ENCODE results near the gene FRMD3. TPM values are rescaled to one million over a fixed set of nuclear protein-coding genes. Genes with fewer than 3 reads are reported as not detected.

Gene FRMD3
- total RNA-seq, 2 donors from 2014 or later, result 2.1 to 4.6 TPM

DNA sequence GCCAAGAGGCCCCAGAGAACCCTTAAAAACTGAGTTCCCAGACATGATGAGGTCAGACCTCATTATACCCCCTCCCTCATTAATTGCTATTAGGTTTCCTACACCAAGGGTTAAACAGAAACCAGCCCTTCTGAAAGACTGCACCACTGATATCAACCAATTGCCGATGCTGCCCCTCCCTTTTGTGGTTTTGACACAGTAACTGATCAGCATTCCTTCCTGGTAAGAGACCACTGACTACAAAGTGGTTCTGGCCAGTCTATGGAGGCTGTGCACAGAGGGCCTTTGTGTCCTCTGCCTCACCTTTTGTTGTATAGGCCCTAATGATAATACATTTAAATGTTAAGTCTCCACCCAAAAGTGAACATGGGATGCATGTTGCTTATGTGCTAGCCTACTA is 201.5 kb downstream of the FRMD3 start:
- no peaks in the 10 kb centered on the region for H3K9me3 ChIP-seq

DNA sequence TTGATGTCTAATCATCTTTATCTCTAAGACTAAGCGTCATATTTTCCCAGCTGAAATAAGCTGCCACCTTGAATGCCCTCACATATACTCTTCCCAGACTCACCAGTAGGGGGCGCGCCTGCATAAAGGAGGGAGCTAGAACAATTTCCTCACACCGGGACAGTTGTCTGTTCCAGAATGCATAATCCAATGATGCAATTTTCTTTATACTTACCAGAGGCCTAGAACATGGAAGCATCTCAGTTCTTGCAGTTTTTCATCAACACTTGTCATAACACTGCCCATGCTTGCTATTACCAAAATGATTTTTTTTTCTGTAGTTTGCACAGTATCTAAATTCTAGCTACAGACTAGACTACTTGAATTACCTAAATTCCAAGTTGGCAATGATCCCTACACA is 203.9 kb downstream of the FRMD3 start:
- Histone ChIP-seq H3K4me1 (no peaks in the 10 kb centered on the region), H3K27me3 (no peaks in the 10 kb centered on the region), H3K27ac (no peak overlapping the region), H3K9me3 (no peaks in the 10 kb centered on the region), H3K4me3 (no peak overlapping the region), H3K36me3 (replicated peaks in 1 of 2; ENCODE audit: insufficient read depth in 1 of 2, low read depth in 2 of 2) (no peaks in the 10 kb centered on the region)
- DNase-seq (peak; percentile 81 to 87 (median 84)), ATAC-seq (peak; percentile 91)
- TF ChIP-seq POLR2A (IDR thresholded peaks at IDR 0.05), result no peak
- TF ChIP-seq, protein P1, sequence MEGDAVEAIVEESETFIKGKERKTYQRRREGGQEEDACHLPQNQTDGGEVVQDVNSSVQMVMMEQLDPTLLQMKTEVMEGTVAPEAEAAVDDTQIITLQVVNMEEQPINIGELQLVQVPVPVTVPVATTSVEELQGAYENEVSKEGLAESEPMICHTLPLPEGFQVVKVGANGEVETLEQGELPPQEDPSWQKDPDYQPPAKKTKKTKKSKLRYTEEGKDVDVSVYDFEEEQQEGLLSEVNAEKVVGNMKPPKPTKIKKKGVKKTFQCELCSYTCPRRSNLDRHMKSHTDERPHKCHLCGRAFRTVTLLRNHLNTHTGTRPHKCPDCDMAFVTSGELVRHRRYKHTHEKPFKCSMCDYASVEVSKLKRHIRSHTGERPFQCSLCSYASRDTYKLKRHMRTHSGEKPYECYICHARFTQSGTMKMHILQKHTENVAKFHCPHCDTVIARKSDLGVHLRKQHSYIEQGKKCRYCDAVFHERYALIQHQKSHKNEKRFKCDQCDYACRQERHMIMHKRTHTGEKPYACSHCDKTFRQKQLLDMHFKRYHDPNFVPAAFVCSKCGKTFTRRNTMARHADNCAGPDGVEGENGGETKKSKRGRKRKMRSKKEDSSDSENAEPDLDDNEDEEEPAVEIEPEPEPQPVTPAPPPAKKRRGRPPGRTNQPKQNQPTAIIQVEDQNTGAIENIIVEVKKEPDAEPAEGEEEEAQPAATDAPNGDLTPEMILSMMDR (IDR thresholded peaks at IDR 0.05), result peak; percentile 92 to 95 (median 95)
- WGBS, 2 donors, result 0 to 3% methylated on average over 4 of the region's 4 CpGs
- intact Hi-C loops (cut with DNase I), result no loop called here

More for the DNA sequence above, 201.5 kb downstream of the FRMD3 start:
- intact Hi-C loops (cut with DNase I), result loop anchor here (5.0 kb wide), 1 partner anchor 196 kb away; no protein-coding TSS in a partner anchor
- ATAC-seq, result no peak
- Histone ChIP-seq H3K27me3 (no peaks in the 10 kb centered on the region), H3K36me3 (replicated peaks in 1 of 2; ENCODE audit: insufficient read depth in 1 of 2, low read depth in 2 of 2) (no peaks in the 10 kb centered on the region), H3K4me3 (no peak overlapping the region), H3K27ac (no peak overlapping the region), H3K4me1 (no peaks in the 10 kb centered on the region)
- DNase-seq, result no peak
- TF ChIP-seq, protein P1 (IDR thresholded peaks at IDR 0.05), result no peak
- no peak for TF ChIP-seq POLR2A (IDR thresholded peaks at IDR 0.05)
- 14 to 31% methylated on average over 1 of the region's 1 CpG for WGBS, 2 donors

GRCh38 chr9:83330207-83331196 is 207.7 kb downstream of the FRMD3 start:
- no peaks in the 10 kb centered on the region for H3K9me3 ChIP-seq
- ATAC-seq (no peak), DNase-seq (no peak)
- TF ChIP-seq, protein P1 (IDR thresholded peaks at IDR 0.05), result peak in 1 of 7 experiments; percentile 6
- no peak for TF ChIP-seq POLR2A (IDR thresholded peaks at IDR 0.05)
- no peaks in the 10 kb centered on the region for H3K27me3 ChIP-seq
- no peak overlapping the region for H3K4me3 ChIP-seq
- intact Hi-C loops (cut with DNase I), result no loop called here
- H3K27ac ChIP-seq, result no peak overlapping the region
- H3K4me1 ChIP-seq, result peaks cover 15% of the 10 kb centered on the region
- H3K36me3 ChIP-seq (replicated peaks in 1 of 2; ENCODE audit: insufficient read depth in 1 of 2, low read depth in 2 of 2), result no peaks in the 10 kb centered on the region
- WGBS, 2 donors, result 94 to 97% methylated on average over 8 of the region's 8 CpGs

DNA sequence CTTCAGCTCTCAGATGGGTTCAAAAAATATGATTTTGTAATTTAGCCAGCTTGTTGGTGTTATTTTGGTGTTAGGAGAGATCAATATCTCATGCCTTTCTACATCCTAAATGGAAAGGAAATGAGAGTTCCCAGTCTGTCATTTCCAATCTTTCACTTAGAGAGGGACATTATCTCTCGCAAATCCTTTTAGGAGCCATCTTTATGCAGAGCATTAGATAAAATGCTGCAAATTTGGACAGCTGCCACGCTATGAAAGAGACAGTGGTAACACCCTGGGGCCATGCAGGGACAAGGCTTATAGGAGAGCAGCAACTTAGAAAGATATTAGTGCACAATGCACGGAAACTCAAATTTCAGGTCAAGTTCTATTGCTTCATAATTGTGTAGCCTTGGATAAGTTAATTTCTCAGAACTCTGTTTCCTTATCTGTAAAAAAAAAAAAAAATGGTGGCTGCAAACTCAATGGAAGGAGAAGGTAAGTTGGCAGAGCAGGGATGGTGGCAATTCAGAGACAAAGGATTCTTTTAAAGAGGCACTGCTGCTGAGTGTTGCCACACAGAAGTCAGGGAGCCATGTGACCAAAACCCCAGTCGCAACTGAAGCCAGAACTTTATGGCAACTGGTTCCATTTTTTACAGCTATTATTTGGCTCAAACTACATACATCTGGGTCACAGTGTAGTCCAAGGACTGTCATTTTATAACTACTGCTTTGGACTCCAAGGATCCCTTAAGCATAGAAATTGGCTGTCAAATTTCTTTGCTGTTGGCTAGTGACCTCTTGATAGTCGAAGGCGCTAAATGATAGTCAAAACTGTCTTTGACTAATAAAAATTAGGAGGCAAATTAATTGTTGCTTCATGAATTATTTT is 210.2 kb downstream of the FRMD3 start:
- ATAC-seq, result no peak
- no peak overlapping the region for H3K27ac ChIP-seq
- DNase-seq, result no peak
- TF ChIP-seq, protein P1 (IDR thresholded peaks at IDR 0.05), result no peak
- no peak for TF ChIP-seq POLR2A (IDR thresholded peaks at IDR 0.05)
- 67% methylated on average over 6 of the region's 6 CpGs for WGBS, 2 donors
- H3K9me3 ChIP-seq, result no peaks in the 10 kb centered on the region
- no peaks in the 10 kb centered on the region for H3K27me3 ChIP-seq
- intact Hi-C loops (cut with DNase I), result no loop called here
- no peaks in the 10 kb centered on the region for H3K36me3 ChIP-seq (replicated peaks in 1 of 2; ENCODE audit: insufficient read depth in 1 of 2, low read depth in 2 of 2)
- H3K4me3 ChIP-seq, result no peak overlapping the region
- peaks cover 15% of the 10 kb centered on the region for H3K4me1 ChIP-seq

Data from body of pancreas (tissue), 4 donors.